GM10248 (cell line): Measurements from ENCODE around the gene HAX1.

Experiments used
- CTCF ChIA-PET: fragments of 300-600 bp; sonication (Branson Sonifier 250); formaldehyde crosslinking; extraction: SDS; loops from one replicate; lab custom pipeline; 2021; ENCODE audit warnings: antibody characterized with exemption; lab: Yijun Ruan, JAX
- POLR2A ChIA-PET: fragments of 350-650 bp; sonication (Branson Sonifier 250); formaldehyde crosslinking; extraction: SDS; loops from one replicate; lab custom pipeline; 2020; ENCODE audit warnings: antibody characterized with exemption; lab: Yijun Ruan, JAX
- DNase-seq: peaks from one replicate; pipeline ENCODE4 v3.0.0; 2012; ENCODE audit errors: extremely low spot score
- TF ChIP-seq, protein P1 (sequence below): IDR thresholded peaks from 2 replicates; pipeline ENCODE4 v1.5.1; 2012; ENCODE audit warnings: mild to moderate bottlenecking, low read depth; ENCODE audit errors: extremely low read depth, missing control alignments, control extremely low read depth

The HAX1 gene

DNA sequence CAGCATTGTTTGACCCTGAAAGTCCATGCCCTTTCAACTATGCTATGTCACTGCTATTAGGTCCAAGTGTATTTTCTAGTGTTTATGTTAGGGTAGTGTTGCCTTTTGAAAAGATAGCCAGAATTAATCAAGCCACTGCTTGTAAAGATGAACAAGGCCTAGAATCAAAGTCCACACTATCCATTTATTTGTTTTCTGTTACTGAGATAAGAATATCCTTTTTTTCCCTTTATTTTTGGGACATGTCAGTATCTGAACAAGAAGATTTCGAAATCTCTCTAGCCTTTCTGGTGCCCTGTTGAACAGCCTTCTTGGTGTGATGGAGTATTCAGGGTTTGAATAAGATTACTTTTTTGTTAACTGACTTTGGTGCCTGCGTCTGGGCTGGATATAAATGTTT is 35.0 kb upstream of the HAX1 start:
- TF ChIP-seq, protein P1, sequence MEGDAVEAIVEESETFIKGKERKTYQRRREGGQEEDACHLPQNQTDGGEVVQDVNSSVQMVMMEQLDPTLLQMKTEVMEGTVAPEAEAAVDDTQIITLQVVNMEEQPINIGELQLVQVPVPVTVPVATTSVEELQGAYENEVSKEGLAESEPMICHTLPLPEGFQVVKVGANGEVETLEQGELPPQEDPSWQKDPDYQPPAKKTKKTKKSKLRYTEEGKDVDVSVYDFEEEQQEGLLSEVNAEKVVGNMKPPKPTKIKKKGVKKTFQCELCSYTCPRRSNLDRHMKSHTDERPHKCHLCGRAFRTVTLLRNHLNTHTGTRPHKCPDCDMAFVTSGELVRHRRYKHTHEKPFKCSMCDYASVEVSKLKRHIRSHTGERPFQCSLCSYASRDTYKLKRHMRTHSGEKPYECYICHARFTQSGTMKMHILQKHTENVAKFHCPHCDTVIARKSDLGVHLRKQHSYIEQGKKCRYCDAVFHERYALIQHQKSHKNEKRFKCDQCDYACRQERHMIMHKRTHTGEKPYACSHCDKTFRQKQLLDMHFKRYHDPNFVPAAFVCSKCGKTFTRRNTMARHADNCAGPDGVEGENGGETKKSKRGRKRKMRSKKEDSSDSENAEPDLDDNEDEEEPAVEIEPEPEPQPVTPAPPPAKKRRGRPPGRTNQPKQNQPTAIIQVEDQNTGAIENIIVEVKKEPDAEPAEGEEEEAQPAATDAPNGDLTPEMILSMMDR, result no peak
- no peak for DNase-seq
- POLR2A ChIA-PET, result interaction anchor here (0.5 kb wide), 1 partner anchor 33 kb away, joined by 3 read pairs; no protein-coding TSS in a partner anchor
- CTCF ChIA-PET, result no interaction called here

DNA sequence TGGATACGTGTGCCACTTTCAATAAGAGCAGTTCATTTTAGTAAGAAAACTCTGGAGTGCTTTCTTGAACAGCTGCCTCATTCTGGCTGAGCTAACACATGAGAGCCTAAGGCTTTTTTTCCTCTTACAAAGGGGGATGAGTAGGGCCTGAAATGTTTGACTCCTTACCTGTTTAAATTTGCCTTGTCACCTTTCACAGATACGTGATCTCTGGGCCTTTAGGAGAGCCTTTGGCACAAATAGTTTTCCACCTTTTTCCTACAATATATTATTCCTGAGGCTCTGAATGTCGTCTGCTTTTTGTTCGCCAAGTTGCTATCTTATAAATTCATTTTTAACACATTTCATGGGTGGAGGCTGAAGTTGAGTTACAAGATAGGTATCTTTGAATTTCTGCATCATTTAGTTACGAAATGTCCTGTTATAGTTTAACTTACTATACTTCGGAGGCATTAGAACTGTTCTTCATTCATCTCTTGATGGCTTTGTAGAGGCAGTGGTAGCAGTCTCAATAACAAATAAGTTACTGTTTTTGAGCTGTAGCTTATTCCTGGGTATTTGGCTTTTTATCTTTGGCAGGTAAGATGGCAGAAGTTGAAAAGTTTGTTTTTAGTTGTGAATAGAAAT is 34.4 kb upstream of the HAX1 start:
- ChIA-PET POLR2A (no interaction called here), CTCF (interaction anchor here (1.0 to 1.2 kb wide), 2 partner anchors 11 to 14 kb away, joined by 4 read pairs; no protein-coding TSS in a partner anchor)
- TF ChIP-seq, protein P1, result no peak
- DNase-seq, result no peak

DNA sequence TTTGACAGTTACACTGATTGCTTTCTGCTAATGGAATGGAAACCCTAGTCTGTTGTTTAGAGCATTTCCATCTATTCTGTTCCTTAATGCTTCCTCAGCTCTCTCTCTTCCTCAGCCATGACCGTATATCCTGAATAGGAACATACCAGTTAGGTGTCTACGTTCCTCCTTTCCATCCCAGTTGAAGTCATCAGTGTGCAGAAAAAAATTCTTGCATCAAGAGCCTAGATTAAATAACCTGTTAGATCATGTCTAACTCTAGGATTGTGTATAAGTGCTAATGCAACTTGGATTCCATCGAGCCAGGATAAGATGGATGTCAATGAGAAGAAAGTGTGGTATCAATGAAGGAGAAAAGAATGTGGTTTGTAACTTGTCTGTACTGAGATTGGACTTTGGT is 32.9 kb upstream of the HAX1 start:
- ChIA-PET CTCF (no interaction called here), POLR2A (no interaction called here)
- TF ChIP-seq, protein P1, result no peak
- no peak for DNase-seq

DNA sequence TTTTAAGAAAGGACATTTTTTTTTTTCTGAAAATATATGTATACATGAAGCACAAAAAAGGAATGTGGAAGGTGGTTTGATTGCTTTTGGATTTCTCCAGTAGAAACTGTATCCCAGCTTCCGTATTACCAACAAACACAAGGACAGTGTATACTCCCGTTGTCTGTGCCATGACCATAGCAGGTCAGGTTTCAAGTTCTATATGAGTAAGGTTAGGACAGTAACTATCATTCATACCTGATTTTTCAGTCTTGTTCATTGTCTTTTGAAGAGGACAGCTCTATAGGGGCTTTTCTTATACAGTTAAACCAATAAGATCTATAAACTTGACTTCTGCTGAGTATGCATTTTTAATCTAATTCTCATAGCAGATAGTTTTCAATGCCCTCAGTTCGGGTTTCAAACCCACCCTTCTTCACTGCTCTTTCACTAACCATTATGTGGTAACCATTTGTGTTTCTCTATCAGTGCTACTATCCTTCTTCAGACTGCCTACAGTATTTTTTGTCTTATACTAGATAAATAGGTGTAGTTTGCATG is 32.1 kb upstream of the HAX1 start:
- POLR2A ChIA-PET, result no interaction called here
- CTCF ChIA-PET, result interaction anchor here (1.4 kb wide), 1 partner anchor 10 kb away, joined by 4 read pairs; no protein-coding TSS in a partner anchor
- no peak for DNase-seq

DNA sequence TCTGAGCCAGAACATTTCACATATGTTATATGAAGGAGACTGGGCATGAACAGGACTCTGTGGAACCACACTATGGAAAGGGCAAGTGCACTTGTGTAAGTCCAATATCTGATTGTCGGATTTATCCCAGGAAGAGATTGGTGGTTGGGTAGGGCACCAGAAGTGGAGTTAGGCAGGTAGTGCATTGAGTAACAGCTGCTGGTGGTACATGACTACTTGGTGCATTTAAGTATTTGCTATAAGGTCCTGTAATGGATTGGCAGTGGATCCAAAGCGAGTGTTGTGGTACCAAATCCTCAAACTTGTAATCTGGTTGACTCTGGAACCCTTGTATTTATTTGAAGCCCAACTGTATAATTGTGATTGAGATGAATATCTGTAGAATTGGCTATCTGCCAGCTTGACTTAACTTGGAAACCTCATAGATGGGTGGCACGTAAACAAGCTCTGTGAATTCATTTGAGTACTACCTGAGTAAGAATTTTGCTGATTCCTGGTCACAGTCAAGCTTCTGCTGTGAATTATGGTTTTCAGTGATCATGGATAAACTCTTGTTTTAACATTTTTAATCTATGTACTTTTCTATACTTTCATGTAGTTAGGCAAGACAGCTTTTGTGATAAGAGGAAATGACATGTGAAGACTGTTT is 30.6 kb upstream of the HAX1 start:
- CTCF ChIA-PET, result interaction anchor here (0.6 kb wide), 1 partner anchor 12 kb away, joined by 3 read pairs; no protein-coding TSS in a partner anchor
- TF ChIP-seq, protein P1, result no peak
- DNase-seq, result no peak
- POLR2A ChIA-PET, result no interaction called here

More for the DNA sequence above, 32.1 kb upstream of the HAX1 start:
- TF ChIP-seq, protein P1, result no peak

DNA sequence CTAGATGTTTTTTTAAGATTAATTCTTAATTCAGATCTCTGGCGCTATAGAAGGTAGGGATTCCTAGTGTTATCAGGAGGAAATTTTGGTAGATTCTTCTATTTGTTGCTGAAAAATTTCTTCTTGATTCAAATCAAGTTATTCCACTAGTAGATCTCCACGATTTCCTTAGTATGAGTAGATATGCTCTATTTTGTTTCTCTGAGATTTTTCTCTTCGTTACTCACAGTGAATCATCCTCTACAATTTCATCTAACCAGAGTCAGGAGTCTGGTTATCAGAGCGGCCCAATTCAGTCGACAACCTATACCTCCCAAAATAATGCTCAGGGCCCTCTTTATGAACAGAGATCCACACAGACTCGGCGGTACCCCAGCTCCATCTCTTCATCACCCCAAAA is 18.8 kb upstream of the HAX1 start:
- ChIA-PET CTCF (no interaction called here), POLR2A (no interaction called here)
- TF ChIP-seq, protein P1, result no peak
- no peak for DNase-seq
